Lower lobe of right lung (tissue), 2 donors: ENCODE data around the gene OR4D6. TPM values are rescaled to one million over a fixed set of nuclear protein-coding genes. Genes with fewer than 3 reads are reported as not detected.

Source experiments
- ATAC-seq, 2 donors: fragments of 200-7000 bp; cut with Tn5 transposase; one replicate each; pipeline ENCODE4 v1.9.1; 2020 to 2022; ENCODE audit warnings: mild to moderate bottlenecking in 2 of 2, moderate library complexity in 2 of 2
- DNase-seq: peaks from one replicate; pipeline ENCODE4 v3.0.0-alpha.2; 2020
- H3K27ac ChIP-seq: fragments of 200-600 bp; one replicate; pipeline ENCODE4 v1.8.0; 2022
- H3K27me3 ChIP-seq: fragments of 200-600 bp; one replicate; pipeline ENCODE4 v1.8.0; 2022; ENCODE audit warnings: low read depth
- H3K36me3 ChIP-seq: fragments of 200-600 bp; one replicate; pipeline ENCODE4 v1.8.0; 2022; ENCODE audit warnings: mild to moderate bottlenecking
- H3K4me1 ChIP-seq: fragments of 200-600 bp; one replicate; pipeline ENCODE4 v1.8.0; 2022
- H3K4me3 ChIP-seq: fragments of 200-600 bp; one replicate; pipeline ENCODE4 v1.8.0; 2022; ENCODE audit warnings: mild to moderate bottlenecking
- H3K9me3 ChIP-seq: fragments of 200-600 bp; one replicate; pipeline ENCODE4 v1.8.0; 2022
- CTCF ChIP-seq: fragments of 200-600 bp; IDR thresholded peaks from one replicate; pipeline ENCODE4 v1.8.0; 2022; ENCODE audit warnings: antibody characterized with exemption, mild to moderate bottlenecking
- intact Hi-C: fragments of 100-400 bp; cut with DNase I; formaldehyde crosslinking; loops from one replicate; pipeline ENCODE4 v1.11.0; 2022
- long read RNA-seq: library from polyadenylated mRNA; unstranded; transcript quantifications from one replicate; pipeline ENCODE4 v2.0.0, GENCODE V29; 2021
- total RNA-seq: library from RNA; stranded (reverse); fragmentation: NEBNext Ultra II Directional; extraction: Animal tissue kit (Norgen Biotek cat#: 25700); gene quantifications from one replicate; pipeline ENCODE4 v1.2.1, GENCODE V29; 2021
- donor health status: DM: no; HTN: yes; CAD: no; lungs with severe emphysema.

OR4D6 gene
- not detected for total RNA-seq
- long read RNA-seq: 0 reads

GRCh38 chr11:59456661-59457060, at the start of gene OR4D6:
Gene OR4D6 (plus strand): TSS chr11:59456961. CDS start chr11:59456961, 0 bp downstream.
- TF ChIP-seq CTCF: no peak
- Histone ChIP-seq H3K27ac (no peak within 1 kb of the TSS), H3K27me3 (no peaks in the 10 kb centered on the region), H3K4me3 (no peak within 1 kb of the TSS), H3K9me3 (no peaks in the 10 kb centered on the region), H3K36me3 (no peaks in the 10 kb centered on the region), H3K4me1 (no peaks in the 10 kb centered on the region)
- intact Hi-C loops: no loop called here
- ATAC-seq (no peak), DNase-seq (no peak)

GRCh38 chr11:59413646-59414045, 43.1 kb upstream of the OR4D6 start:
- H3K36me3 ChIP-seq: no peaks in the 10 kb centered on the region
- no peak overlapping the region for H3K4me3 ChIP-seq
- no peaks in the 10 kb centered on the region for H3K27me3 ChIP-seq
- no peak for DNase-seq
- H3K4me1 ChIP-seq: no peaks in the 10 kb centered on the region
- no peak for TF ChIP-seq CTCF
- intact Hi-C loops: no loop called here
- H3K27ac ChIP-seq: no peak overlapping the region
- H3K9me3 ChIP-seq: peaks cover 3% of the 10 kb centered on the region
- ATAC-seq: no peak

GRCh38 chr11:59415111-59415510, 41.6 kb upstream of the OR4D6 start:
- H3K36me3 ChIP-seq: no peaks in the 10 kb centered on the region
- no peak overlapping the region for H3K27ac ChIP-seq
- H3K27me3 ChIP-seq: no peaks in the 10 kb centered on the region
- DNase-seq (no peak), ATAC-seq (no peak)
- peaks cover 1% of the 10 kb centered on the region for H3K9me3 ChIP-seq
- no peak for TF ChIP-seq CTCF
- intact Hi-C loops: no loop called here
- no peaks in the 10 kb centered on the region for H3K4me1 ChIP-seq
- no peak overlapping the region for H3K4me3 ChIP-seq

- Histone ChIP-seq H3K4me1 (no peaks in the 10 kb centered on the region), H3K9me3 (no peaks in the 10 kb centered on the region), H3K27me3 (no peaks in the 10 kb centered on the region), H3K4me3 (no peak overlapping the region), H3K36me3 (no peaks in the 10 kb centered on the region), H3K27ac (no peak overlapping the region)
- intact Hi-C loops: no loop called here
- TF ChIP-seq CTCF: no peak
- ATAC-seq (no peak), DNase-seq (no peak)
Measured at GRCh38 chr11:59416613-59417012, 40.1 kb upstream of the OR4D6 start.

GRCh38 chr11:59417023-59417422, 39.7 kb upstream of the OR4D6 start:
- Histone ChIP-seq H3K27ac (no peak overlapping the region), H3K4me1 (no peaks in the 10 kb centered on the region), H3K36me3 (no peaks in the 10 kb centered on the region), H3K27me3 (no peaks in the 10 kb centered on the region), H3K9me3 (no peaks in the 10 kb centered on the region), H3K4me3 (no peak overlapping the region)
- ATAC-seq: no peak
- no peak for DNase-seq
- intact Hi-C loops: no loop called here
- no peak for TF ChIP-seq CTCF

- Histone ChIP-seq H3K27me3 (no peaks in the 10 kb centered on the region), H3K9me3 (no peaks in the 10 kb centered on the region), H3K4me3 (no peak overlapping the region), H3K36me3 (no peaks in the 10 kb centered on the region), H3K4me1 (no peaks in the 10 kb centered on the region), H3K27ac (no peak overlapping the region)
- no peak for TF ChIP-seq CTCF
- no peak for DNase-seq
- ATAC-seq: no peak
- intact Hi-C loops: no loop called here
Measured at GRCh38 chr11:59418156-59418555, 38.6 kb upstream of the OR4D6 start.
